ENCODE results near the gene MAGEB10. TPM values are rescaled to one million over a fixed set of nuclear protein-coding genes. Genes with fewer than 3 reads are reported as not detected.
"Not testable (repeated sequence)": the region's sequence is repeated elsewhere in the genome, so short reads cannot be mapped to it uniquely, and the experiment has no call there.

MAGEB10 gene
- not detected in 2 replicates for total RNA-seq

- no peak for DNase-seq (ENCODE audit: extremely low read depth, low read depth, low spot score)
These were observed at the start of gene MAGEB10 for GRCh38 chrX:27807690-27808089. TSS of gene MAGEB10 (plus strand) at chrX:27807990. CDS start at chrX:27821307, 13,317 bp downstream.

GRCh38 chrX:27765718-27766117 lies 42.1 kb upstream of the MAGEB10 start:
- DNase-seq (ENCODE audit: extremely low read depth, low read depth, low spot score), result no peak

GRCh38 chrX:27767387-27767786 lies 40.4 kb upstream of the MAGEB10 start:
- no peak for DNase-seq (ENCODE audit: extremely low read depth, low read depth, low spot score)

GRCh38 chrX:27775984-27776383 lies 31.8 kb upstream of the MAGEB10 start:
- no peak for DNase-seq (ENCODE audit: extremely low read depth, low read depth, low spot score)

GRCh38 chrX:27796640-27797257 lies 11.0 kb upstream of the MAGEB10 start:
- DNase-seq (ENCODE audit: extremely low read depth, low read depth, low spot score), result no peak

- no peak for DNase-seq (ENCODE audit: extremely low read depth, low read depth, low spot score)
These were observed 10.2 kb upstream of the MAGEB10 start for GRCh38 chrX:27797575-27797974.

GRCh38 chrX:27808226-27808625 lies 436 bp downstream of the MAGEB10 start:
- DNase-seq (ENCODE audit: extremely low read depth, low read depth, low spot score), result no peak

GRCh38 chrX:27808991-27809859 lies 1.4 kb downstream of the MAGEB10 start:
- DNase-seq (ENCODE audit: extremely low read depth, low read depth, low spot score), result not testable (repeated sequence)

GRCh38 chrX:27815209-27815608 lies 7.4 kb downstream of the MAGEB10 start:
- peak; percentile 12 for DNase-seq (ENCODE audit: extremely low read depth, low read depth, low spot score)

GRCh38 chrX:27823812-27824211 lies 16.0 kb downstream of the MAGEB10 start:
- DNase-seq (ENCODE audit: extremely low read depth, low read depth, low spot score), result no peak

- no peak for DNase-seq (ENCODE audit: extremely low read depth, low read depth, low spot score)
These were observed 30.4 kb downstream of the MAGEB10 start for GRCh38 chrX:27838185-27838584.

- DNase-seq (ENCODE audit: extremely low read depth, low read depth, low spot score), result no peak
These were observed 33.1 kb downstream of the MAGEB10 start for GRCh38 chrX:27840881-27841280.

GRCh38 chrX:27842859-27843258 lies 35.1 kb downstream of the MAGEB10 start:
- DNase-seq (ENCODE audit: extremely low read depth, low read depth, low spot score), result no peak

- DNase-seq (ENCODE audit: extremely low read depth, low read depth, low spot score), result no peak
These were observed 52.5 kb downstream of the MAGEB10 start for GRCh38 chrX:27860337-27860736.

- DNase-seq (ENCODE audit: extremely low read depth, low read depth, low spot score), result no peak
These were observed 56.0 kb downstream of the MAGEB10 start for GRCh38 chrX:27863809-27864208.

Other genes with a start within 250 kb of the MAGEB10 start
- gene DCAF8L2, start 217.6 kb upstream of the MAGEB10 start, total RNA-seq, result not detected in 2 replicates
- gene DCAF8L1, start 173.5 kb downstream of the MAGEB10 start, total RNA-seq, result not detected in 2 replicates